ENCODE results near the gene MICAL2.

MICAL2 gene

GRCh38 chr11:12118949-12119348 lies 8.6 kb downstream of the MICAL2 start:
- Histone ChIP-seq H3K9me3 (ENCODE audit: control insufficient read depth, low read length) (no peaks in the 10 kb centered on the region), H3K36me3 (ENCODE audit: control insufficient read depth, insufficient read depth, low read length) (no peaks in the 10 kb centered on the region), H3K79me2 (no peaks in the 10 kb centered on the region), H3K4me2 (ENCODE audit: low read length) (no peak overlapping the region), H3K9ac (no peak overlapping the region), H3K4me3 (ENCODE audit: low read depth, low read length) (no peak overlapping the region), H3K4me1 (no peaks in the 10 kb centered on the region), H3K27me3 (ENCODE audit: control insufficient read depth, insufficient read depth, low read length) (no peaks in the 10 kb centered on the region), H3K27ac (no peak overlapping the region), H2AFZ (no peak overlapping the region)
- TF ChIP-seq CTCF (IDR thresholded peaks at IDR 0.05): no peak

DNA sequence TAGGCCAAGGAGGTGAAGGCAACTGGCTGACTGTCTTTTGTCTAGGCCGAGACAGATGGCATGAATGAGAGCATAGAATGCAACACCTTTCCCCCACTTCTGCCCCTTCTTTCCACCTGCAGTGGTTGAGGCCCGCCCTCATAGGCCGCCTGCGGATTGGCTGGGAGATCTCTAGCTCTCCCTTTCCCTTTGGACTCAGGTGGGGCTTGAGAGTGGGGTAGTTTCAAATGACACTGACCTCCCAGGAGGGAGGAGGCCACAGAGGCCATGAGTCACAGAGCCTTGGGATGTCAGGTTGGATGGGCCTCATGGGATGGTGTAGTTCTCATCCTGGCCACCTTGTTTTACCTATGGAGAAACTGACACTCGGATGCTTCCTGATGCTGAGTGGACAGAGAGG lies 9.1 kb downstream of the MICAL2 start:
- Histone ChIP-seq H3K4me3 (ENCODE audit: low read depth, low read length) (no peak overlapping the region), H2AFZ (no peak overlapping the region), H3K27ac (no peak overlapping the region), H3K4me2 (ENCODE audit: low read length) (no peak overlapping the region), H3K9ac (no peak overlapping the region), H3K9me3 (ENCODE audit: control insufficient read depth, low read length) (no peaks in the 10 kb centered on the region), H3K27me3 (ENCODE audit: control insufficient read depth, insufficient read depth, low read length) (no peaks in the 10 kb centered on the region), H3K4me1 (no peaks in the 10 kb centered on the region), H3K79me2 (no peaks in the 10 kb centered on the region), H3K36me3 (ENCODE audit: control insufficient read depth, insufficient read depth, low read length) (no peaks in the 10 kb centered on the region)
- no peak for TF ChIP-seq CTCF (IDR thresholded peaks at IDR 0.05)

GRCh38 chr11:12120031-12121008 lies 9.9 kb downstream of the MICAL2 start:
- no peak for TF ChIP-seq CTCF (IDR thresholded peaks at IDR 0.05)
- H3K9ac ChIP-seq: no peak overlapping the region

DNA sequence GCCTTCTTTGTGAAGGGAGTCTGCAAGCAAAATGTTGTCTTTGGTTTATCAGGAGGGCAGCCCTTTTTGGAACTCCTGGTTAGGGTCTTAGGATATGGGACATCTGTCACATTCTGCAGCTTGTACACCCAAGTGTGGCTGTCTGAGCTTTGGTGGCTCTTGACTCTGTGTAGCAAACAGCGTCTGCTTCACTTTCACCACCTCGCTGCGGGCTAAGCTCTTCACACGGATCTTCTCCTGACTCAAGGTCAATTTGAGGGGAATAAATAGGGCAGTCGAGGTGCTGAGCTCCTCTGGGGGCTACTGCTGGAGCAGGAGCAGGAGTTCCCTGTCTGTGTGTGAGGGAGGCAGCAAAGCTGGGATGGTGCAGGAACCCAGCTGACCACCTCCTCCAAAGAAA lies 10.6 kb downstream of the MICAL2 start:
- H3K4me3 ChIP-seq (ENCODE audit: low read depth, low read length): no peak overlapping the region
- no peaks in the 10 kb centered on the region for H3K27me3 ChIP-seq (ENCODE audit: control insufficient read depth, insufficient read depth, low read length)
- no peaks in the 10 kb centered on the region for H3K9me3 ChIP-seq (ENCODE audit: control insufficient read depth, low read length)
- H3K36me3 ChIP-seq (ENCODE audit: control insufficient read depth, insufficient read depth, low read length): no peaks in the 10 kb centered on the region
- no peaks in the 10 kb centered on the region for H3K79me2 ChIP-seq
- H3K4me1 ChIP-seq: no peaks in the 10 kb centered on the region
- H3K4me2 ChIP-seq (ENCODE audit: low read length): no peak overlapping the region
- H3K27ac ChIP-seq: no peak overlapping the region
- no peak for TF ChIP-seq CTCF (IDR thresholded peaks at IDR 0.05)
- H2AFZ ChIP-seq: no peak overlapping the region
- H3K9ac ChIP-seq: no peak overlapping the region

More at GRCh38 chr11:12120031-12121008, 9.9 kb downstream of the MICAL2 start:
- Histone ChIP-seq H3K27ac (no peak overlapping the region), H2AFZ (no peak overlapping the region), H3K27me3 (ENCODE audit: control insufficient read depth, insufficient read depth, low read length) (no peaks in the 10 kb centered on the region), H3K4me2 (ENCODE audit: low read length) (no peak overlapping the region), H3K79me2 (no peaks in the 10 kb centered on the region), H3K4me3 (ENCODE audit: low read depth, low read length) (no peak overlapping the region), H3K9me3 (ENCODE audit: control insufficient read depth, low read length) (no peaks in the 10 kb centered on the region), H3K4me1 (no peaks in the 10 kb centered on the region), H3K36me3 (ENCODE audit: control insufficient read depth, insufficient read depth, low read length) (no peaks in the 10 kb centered on the region)

Data from parathyroid adenoma (tissue), 2 donors.